NCI-H1694 treated with DMSO at 0.1 percent for 48 hours (cell line): ENCODE data around the gene OCIAD1.
"Not testable (repeated sequence)": the region's sequence is repeated elsewhere in the genome, so short reads cannot be mapped to it uniquely, and the experiment has no call there.

Experiments used
- DNase-seq: peaks from one replicate; lab custom pipeline; 2025; lab: John Stamatoyannopoulos, UW

OCIAD1 gene

GRCh38 chr4:48830706-48831531 is at the start of gene OCIAD1:
TSS of gene OCIAD1 (plus strand) at chr4:48831088. CDS start at chr4:48832625, 1,537 bp downstream.
- DNase-seq = peak; percentile 97

GRCh38 chr4:48781968-48782367 is 48.9 kb upstream of the OCIAD1 start:
- no peak for DNase-seq

DNA sequence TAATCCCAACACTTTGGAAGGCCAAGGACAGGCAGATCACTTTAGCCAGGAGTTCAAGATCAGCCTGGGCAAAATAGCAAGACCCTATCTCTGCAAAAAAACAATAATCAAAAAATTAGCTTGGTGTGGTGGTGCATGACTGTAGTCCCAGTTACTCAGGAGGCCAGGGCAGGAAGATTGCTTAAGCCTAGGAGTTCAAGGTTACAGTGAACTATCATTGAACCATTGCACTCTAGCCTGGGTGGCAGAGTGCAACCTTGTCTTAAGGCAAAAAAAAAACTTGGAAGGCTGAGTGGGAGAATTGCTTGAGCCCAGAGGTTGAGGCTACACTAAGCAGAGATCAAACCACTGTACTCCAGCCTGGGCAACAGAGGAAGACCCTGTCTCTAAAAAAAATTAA is 45.6 kb upstream of the OCIAD1 start:
- DNase-seq = no peak

- no peak for DNase-seq
These were observed 44.3 kb upstream of the OCIAD1 start for GRCh38 chr4:48786549-48786948.

GRCh38 chr4:48787056-48787455 is 43.8 kb upstream of the OCIAD1 start:
- DNase-seq = no peak

- DNase-seq = no peak
These were observed 40.3 kb upstream of the OCIAD1 start for GRCh38 chr4:48790561-48790960.

DNA sequence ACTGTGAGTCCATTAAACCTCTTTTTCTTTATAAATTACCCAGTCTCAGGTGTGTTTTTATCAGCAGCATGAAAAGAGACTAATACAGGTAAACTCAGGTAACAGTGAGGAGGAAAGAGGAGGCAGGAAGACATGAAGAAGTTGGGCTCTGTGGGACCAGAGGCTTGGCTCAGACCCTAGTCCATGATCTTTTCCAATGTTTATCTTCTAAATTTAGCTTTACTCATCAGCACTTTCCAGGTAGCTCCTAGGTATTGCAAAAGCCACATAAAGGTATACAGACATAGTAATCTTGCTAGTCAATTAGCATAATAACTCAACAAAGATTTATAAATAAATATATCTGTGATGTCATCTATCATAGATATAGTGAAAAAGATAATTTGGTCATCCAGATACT is 39.6 kb upstream of the OCIAD1 start:
- no peak for DNase-seq

DNA sequence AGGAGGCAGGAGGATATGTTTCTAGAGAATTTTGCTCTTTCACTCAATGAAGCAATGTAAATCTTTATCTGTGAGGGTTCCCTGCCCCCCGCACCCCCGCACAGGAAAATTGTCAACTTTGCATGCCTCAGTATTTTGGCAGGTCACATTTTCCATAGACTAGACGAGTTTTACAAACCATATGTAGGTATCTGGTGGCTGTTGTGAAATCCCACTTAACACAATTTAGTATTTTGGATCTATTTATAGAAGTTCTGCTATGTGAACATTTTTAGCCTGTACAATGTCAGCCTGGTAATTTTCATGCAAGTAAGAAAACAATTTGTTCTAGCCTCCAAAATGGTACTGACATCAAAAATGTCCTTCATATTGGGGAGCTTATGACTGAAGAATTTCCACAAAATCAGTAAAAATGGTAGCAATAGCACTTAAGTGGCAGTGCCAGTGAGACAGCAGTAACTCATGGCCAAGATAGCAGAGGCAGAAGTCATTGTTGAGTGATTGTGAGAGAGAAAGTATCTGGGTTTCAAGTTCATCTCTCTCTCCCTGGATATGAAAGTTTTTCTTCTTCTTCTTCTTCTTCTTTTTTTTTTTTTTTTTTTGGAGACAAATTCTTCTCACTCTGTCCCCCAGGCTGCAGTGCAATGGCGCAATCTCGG is 38.4 kb upstream of the OCIAD1 start:
- DNase-seq = no peak

- no peak for DNase-seq
These were observed 35.8 kb upstream of the OCIAD1 start for GRCh38 chr4:48795108-48795507.

DNA sequence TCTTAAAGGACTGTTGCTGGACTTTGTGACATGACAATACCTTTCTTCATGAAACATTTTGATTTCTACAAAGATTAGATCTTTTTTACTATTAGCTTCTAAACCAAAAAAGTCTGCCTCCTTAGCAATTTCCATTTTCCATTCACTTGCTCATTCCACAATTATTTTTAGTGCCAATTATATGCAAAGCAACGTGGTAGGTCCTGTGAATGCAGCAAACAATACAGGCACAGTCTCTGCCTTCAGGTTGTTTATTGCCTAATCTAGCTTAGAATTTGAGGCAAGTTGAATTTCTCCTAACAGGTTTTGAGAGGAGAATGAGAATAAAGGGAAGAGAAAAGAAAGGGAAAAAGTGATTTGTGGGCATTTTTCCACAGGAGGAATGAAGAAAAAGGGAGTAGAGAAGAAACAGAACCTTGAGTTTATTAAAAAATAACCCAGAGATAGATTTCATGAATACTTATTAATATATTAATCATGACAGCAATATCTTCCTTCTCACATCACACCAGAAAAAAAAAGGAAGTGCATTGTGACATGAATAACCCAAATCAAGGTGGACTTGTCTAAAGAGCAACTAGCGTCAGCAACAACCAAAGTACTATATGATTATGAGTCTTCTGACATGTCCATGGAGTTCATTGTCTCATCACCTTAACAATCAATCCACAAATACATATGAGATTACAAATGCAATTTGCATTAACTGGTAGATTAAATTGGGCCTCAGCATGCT is 34.5 kb upstream of the OCIAD1 start:
- DNase-seq = no peak

DNA sequence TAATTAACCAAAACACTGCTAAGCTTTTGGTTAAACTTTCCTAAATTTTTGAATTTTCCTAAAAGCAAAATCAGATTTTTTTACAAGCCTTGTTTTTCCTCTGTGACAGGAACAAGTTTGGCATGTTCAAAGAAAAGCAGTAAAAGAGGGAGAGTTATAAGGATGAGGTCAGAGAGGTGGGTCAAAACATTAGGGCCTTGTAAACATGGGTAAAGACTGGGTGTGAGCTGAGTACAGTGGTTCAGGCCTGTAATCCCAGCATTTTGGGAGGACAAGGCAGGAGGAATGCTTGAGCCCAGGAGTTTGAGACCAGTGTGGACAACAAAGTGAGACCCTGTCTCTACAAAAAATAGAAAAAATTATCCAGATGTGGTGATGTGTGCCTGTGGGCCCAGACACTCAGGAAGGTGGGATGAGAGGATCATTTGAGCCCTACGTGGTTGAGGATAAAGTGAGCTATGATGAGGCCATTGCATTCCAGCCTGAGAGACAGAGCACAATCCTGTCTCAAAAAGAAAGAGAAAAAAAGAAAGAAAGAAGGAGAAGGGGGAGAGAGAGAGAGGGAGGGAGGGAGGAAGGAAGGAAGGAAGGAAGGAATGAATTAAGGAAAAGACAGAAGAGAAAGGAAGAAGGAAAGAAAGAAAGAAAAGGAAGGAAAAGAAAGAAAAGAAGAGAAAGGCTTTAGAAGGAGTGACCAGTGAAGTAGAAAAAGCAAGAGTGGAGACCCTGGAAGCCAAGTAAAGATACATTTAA is 33.8 kb upstream of the OCIAD1 start:
- DNase-seq = no peak

DNA sequence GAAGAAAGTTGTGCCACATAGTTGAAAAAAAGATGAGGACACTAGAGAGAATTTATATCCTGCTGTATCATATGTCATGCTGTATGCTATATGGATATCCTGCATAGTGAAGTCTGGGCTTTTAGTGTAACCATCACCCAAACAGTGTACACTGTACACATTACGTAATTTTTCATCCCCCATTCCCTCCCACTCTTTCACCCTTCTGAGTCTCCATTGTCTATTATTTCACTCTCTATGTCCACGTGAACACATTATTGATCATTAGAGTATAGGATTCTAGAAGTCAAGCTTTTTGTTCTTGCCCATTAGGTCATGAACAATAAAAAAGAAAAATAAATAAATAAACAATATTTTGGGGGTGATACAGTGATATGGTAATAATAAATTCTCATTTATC is 32.8 kb upstream of the OCIAD1 start:
- DNase-seq = no peak

- DNase-seq = no peak
These were observed 31.7 kb upstream of the OCIAD1 start for GRCh38 chr4:48799157-48799556.

GRCh38 chr4:48800155-48800554 is 30.7 kb upstream of the OCIAD1 start:
- DNase-seq = not testable (repeated sequence)

- DNase-seq = no peak
These were observed 29.7 kb upstream of the OCIAD1 start for GRCh38 chr4:48801016-48801715.

GRCh38 chr4:48804584-48805301 is 26.1 kb upstream of the OCIAD1 start:
- DNase-seq = no peak

- no peak for DNase-seq
These were observed 18.0 kb upstream of the OCIAD1 start for GRCh38 chr4:48812866-48813265.

DNA sequence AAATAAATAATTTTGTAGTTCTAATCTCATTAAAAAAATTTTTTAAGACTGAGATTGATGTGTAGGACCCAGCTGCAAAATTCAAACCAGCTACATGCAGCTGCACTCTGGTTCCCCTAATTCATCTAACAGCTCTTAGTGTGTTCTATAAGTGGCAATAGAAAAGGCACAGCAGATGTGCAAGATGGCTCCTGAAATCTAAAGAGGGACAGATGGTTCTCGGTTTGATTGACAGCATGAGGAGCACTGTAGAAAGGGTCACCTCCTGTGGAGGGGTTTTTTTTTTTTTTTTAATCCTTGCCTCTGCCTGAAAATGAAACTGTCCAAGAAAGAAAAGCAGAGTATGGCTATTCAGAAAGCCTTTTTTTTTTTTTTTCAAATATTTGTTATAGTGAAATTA is 16.9 kb upstream of the OCIAD1 start:
- DNase-seq = peak; percentile 92

GRCh38 chr4:48815483-48815882 is 15.4 kb upstream of the OCIAD1 start:
- DNase-seq = no peak

GRCh38 chr4:48816297-48816696 is 14.6 kb upstream of the OCIAD1 start:
- not testable (repeated sequence) for DNase-seq

DNA sequence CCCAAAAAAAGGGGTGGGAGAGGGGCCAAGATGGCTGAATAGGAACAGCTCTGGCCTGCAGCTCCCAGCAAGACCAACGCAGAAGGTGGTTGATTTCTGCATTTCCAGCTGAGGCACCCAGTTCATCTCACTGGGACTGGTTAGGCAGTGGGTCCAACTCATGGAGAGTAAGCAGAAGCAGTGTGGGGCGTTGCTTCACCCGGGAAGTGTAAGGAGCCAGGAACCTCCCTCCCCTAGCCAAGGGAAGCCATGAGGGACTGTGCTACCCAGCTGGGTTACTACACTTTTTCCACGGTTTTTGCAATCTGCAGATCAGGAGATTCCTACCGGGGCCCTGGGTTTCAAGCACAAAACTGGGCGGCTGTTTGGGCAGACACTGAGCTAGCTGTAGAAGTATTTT is 13.9 kb upstream of the OCIAD1 start:
- DNase-seq = no peak
